Upper lobe of right lung (tissue), 1 donor: Measurements from ENCODE around the gene CFL1. TPM values are rescaled to one million over a fixed set of nuclear protein-coding genes. Genes with fewer than 3 reads are reported as not detected.
A peak's percentile ranks its signal among the peaks of the same experiment; 100 is the strongest.

ENCODE experiments used
- ATAC-seq: fragments of 200-7000 bp; cut with Tn5 transposase; one replicate; pipeline ENCODE4 v1.9.1; 2020; ENCODE audit warnings: mild to moderate bottlenecking, moderate library complexity
- DNase-seq: peaks from one replicate; pipeline ENCODE4 v3.0.0-alpha.2; 2020
- H3K27ac ChIP-seq: fragments of 200-600 bp; one replicate; pipeline ENCODE4 v1.8.0; 2022
- H3K27me3 ChIP-seq: fragments of 200-600 bp; one replicate; pipeline ENCODE4 v1.8.0; 2022; ENCODE audit warnings: mild to moderate bottlenecking
- H3K36me3 ChIP-seq: fragments of 200-600 bp; one replicate; pipeline ENCODE4 v1.8.0; 2022
- H3K4me1 ChIP-seq: fragments of 200-600 bp; one replicate; pipeline ENCODE4 v1.8.0; 2022
- H3K4me3 ChIP-seq: fragments of 200-600 bp; one replicate; pipeline ENCODE4 v1.8.0; 2022; ENCODE audit warnings: mild to moderate bottlenecking
- H3K9me3 ChIP-seq: fragments of 200-600 bp; one replicate; pipeline ENCODE4 v1.8.0; 2022
- intact Hi-C: fragments of 100-400 bp; cut with DNase I; formaldehyde crosslinking; loops from one replicate; pipeline ENCODE4 v1.11.0; 2022
- total RNA-seq: library from RNA; stranded (reverse); fragmentation: NEBNext Ultra II Directional; extraction: Animal tissue kit (Norgen Biotek cat#: 25700); gene quantifications from one replicate; pipeline ENCODE4 v1.2.1, GENCODE V29; 2021
- TF ChIP-seq, protein P1 (sequence below): fragments of 200-600 bp; IDR thresholded peaks from one replicate; pipeline ENCODE4 v1.8.0; 2022; ENCODE audit warnings: antibody characterized with exemption
- donor health status: DM: no; HTN: yes; CAD: no; lungs with severe emphysema.

The CFL1 gene
- total RNA-seq, 1 donor from 2014 or later = 608 TPM

DNA sequence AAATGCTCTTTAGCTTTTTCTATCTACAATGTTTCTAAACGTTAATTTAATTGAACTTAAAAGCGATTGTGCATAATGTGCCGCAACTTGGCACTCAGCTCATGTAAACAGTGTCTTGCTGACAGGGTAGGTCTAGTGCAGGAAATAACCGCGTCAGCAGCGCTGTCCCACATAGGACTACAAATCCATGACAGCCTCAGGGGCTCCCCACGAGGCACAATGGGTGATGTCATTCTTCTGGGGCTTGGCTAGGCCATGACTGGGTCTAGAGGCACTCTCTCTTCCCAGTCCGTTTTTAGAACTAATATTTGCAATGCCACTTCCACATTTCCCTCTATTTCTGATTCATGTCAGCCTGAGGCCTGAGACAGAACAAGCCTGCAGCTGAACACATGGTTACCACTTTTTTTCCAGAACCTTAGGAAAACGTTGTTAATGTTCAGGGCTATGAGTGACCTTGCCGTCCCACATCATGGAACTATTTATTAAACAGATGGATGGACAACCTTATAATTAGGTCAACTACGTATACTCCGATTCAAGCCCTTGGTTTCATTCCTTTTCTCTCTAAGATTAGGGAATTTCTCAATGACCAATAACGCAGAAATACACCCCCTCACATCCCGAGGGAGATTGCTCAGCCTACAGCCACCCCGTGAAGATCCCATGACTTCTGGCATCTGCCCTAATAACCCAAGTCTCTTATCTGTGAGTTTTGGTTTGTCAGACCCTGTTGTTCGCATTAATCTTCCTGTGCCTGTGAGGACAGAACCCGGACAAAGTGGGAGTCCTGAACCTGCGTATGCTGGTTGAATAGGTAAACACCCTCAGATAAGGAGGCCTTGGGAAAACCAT lies 43.6 kb downstream of the CFL1 start:
- H3K27me3 ChIP-seq = no peaks in the 10 kb centered on the region
- DNase-seq = peak; percentile 74
- intact Hi-C loops = loop anchor here (10.0 kb wide), 1 partner anchor 100 kb away; the partner anchor contains the start of gene KAT5
- H3K9me3 ChIP-seq = no peaks in the 10 kb centered on the region
- no peaks in the 10 kb centered on the region for H3K36me3 ChIP-seq
- peaks cover 19% of the 10 kb centered on the region for H3K4me1 ChIP-seq
- H3K4me3 ChIP-seq = no peak overlapping the region
- H3K27ac ChIP-seq = peak overlapping the region; percentile 60
- TF ChIP-seq, protein P1, sequence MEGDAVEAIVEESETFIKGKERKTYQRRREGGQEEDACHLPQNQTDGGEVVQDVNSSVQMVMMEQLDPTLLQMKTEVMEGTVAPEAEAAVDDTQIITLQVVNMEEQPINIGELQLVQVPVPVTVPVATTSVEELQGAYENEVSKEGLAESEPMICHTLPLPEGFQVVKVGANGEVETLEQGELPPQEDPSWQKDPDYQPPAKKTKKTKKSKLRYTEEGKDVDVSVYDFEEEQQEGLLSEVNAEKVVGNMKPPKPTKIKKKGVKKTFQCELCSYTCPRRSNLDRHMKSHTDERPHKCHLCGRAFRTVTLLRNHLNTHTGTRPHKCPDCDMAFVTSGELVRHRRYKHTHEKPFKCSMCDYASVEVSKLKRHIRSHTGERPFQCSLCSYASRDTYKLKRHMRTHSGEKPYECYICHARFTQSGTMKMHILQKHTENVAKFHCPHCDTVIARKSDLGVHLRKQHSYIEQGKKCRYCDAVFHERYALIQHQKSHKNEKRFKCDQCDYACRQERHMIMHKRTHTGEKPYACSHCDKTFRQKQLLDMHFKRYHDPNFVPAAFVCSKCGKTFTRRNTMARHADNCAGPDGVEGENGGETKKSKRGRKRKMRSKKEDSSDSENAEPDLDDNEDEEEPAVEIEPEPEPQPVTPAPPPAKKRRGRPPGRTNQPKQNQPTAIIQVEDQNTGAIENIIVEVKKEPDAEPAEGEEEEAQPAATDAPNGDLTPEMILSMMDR = no peak
- peak; percentile 65 for ATAC-seq

DNA sequence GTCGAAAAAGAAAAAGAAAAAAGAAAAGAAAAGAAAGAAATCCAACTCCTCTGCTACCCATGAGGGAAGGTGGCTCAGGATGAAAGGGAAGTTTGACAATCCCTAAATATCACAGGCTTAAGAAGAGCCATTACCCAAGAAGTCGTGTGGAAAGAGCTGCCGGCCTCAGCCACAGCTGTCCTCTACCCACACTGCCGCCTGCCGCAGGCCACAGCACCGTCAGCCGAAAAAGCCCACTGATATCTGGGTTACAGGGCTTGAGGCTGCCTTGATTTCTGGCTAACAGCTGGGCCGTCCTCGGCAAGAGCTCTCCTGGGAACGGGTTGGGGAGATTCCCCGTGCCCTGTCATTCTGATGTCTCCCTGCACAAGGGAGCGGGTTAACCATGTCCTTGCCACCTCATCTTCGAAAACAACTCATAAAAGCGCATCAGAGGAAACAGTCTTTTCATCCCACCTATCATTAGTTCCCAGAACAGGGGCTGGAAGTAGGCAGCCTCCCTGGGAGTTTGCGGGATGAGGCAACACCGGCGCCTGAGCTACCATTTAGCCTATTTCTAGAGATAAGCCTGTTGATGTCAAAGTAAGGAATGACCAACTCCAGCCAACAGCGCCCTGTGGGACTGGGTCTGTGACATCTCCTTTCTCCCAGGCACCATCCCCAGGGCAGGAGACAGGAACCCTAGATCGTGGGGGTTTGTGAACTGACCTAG lies 46.1 kb downstream of the CFL1 start:
- DNase-seq = peak; percentile 83

DNA sequence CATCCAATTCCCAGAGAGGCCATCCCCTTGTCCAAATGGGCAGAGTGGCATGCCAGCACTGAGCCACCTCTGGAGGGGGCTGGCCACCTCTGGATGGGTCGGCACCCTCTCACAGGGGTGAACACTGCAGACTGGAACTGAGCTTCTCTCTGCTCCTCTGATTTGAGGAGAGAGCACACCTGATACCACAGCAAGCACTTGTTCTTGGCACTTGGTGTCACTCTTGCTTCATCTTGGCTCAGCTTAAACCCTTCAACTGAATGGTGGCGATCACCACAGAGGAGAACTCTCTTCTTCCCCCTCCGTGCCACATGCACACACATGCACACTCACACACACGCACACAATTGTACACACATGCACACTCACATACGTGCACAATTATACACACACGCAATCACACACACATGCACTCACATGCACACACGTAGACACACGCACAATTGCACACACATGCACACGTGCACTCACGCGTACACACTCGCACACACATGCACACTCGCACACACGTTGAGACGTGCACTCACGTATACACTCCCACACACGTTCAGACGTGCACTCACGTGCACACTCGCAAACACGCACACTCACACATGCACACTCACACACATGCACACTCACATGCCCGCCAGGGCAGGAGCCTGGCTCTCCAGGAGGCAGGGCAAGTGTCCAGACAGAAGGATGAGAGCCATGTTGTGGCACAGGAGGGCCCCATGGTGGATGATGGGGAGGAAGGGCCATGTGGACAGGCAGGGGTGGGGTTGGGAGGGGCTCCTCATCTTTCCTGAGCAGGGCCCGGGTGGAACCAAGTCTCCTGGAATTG lies 47.7 kb downstream of the CFL1 start:
- H3K4me1 ChIP-seq = peaks cover 10% of the 10 kb centered on the region
- TF ChIP-seq, protein P1 = no peak
- no peaks in the 10 kb centered on the region for H3K9me3 ChIP-seq
- DNase-seq (no peak), ATAC-seq (peak; percentile 44)
- intact Hi-C loops = loop anchor here (10.0 kb wide), 1 partner anchor 95 kb away; the partner anchor contains the start of gene KAT5
- H3K27ac ChIP-seq = no peak overlapping the region
- no peak overlapping the region for H3K4me3 ChIP-seq
- no peaks in the 10 kb centered on the region for H3K36me3 ChIP-seq
- no peaks in the 10 kb centered on the region for H3K27me3 ChIP-seq

More for the DNA sequence above, 46.1 kb downstream of the CFL1 start:
- no peaks in the 10 kb centered on the region for H3K9me3 ChIP-seq
- intact Hi-C loops = loop anchor here (10.0 kb wide), 1 partner anchor 97 kb away; the partner anchor contains the start of gene KAT5
- ATAC-seq = peak; percentile 79
- H3K36me3 ChIP-seq = no peaks in the 10 kb centered on the region
- peak overlapping the region; percentile 48 for H3K27ac ChIP-seq
- H3K4me1 ChIP-seq = peaks cover 12% of the 10 kb centered on the region
- no peaks in the 10 kb centered on the region for H3K27me3 ChIP-seq
- TF ChIP-seq, protein P1 = no peak
- no peak overlapping the region for H3K4me3 ChIP-seq

GRCh38 chr11:65809496-65809895 lies 48.5 kb downstream of the CFL1 start:
- H3K27me3 ChIP-seq = no peaks in the 10 kb centered on the region
- H3K27ac ChIP-seq = no peak overlapping the region
- H3K36me3 ChIP-seq = no peaks in the 10 kb centered on the region
- peaks cover 10% of the 10 kb centered on the region for H3K4me1 ChIP-seq
- no peak overlapping the region for H3K4me3 ChIP-seq
- TF ChIP-seq, protein P1 = no peak
- DNase-seq (no peak), ATAC-seq (no peak)
- intact Hi-C loops = no loop called here
- no peaks in the 10 kb centered on the region for H3K9me3 ChIP-seq

DNA sequence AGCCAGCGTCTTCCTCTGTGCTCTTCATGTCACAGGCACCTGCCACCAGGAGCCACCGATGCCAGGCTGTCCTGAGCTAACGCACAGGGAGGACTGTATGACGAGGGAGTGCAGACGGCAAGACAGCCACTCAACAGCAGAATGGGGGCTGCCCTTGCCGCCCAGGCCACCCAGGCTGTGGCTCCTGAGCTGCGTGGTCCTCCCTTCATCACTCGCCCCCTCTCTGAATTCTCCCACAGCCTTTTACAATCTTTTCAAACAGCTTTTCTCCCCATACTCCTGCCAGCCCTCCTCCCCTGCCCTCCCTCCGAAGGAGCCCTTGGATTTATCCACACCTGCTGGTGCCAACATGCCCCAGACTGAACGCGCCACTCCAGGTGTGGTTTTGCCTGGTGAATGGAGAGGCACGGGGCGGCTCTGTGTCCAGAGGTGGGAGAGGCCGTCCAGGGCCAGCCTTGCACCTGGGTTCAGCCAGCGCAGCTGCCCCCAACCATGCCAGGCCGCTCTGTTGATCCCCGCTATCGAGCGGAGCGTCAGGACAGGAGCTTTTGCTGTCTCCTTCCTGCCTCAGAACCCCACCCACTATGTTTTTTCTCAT lies 49.1 kb downstream of the CFL1 start:
- H3K36me3 ChIP-seq = no peaks in the 10 kb centered on the region
- intact Hi-C loops = no loop called here
- no peaks in the 10 kb centered on the region for H3K9me3 ChIP-seq
- H3K4me3 ChIP-seq = no peak overlapping the region
- peaks cover 5% of the 10 kb centered on the region for H3K27me3 ChIP-seq
- TF ChIP-seq, protein P1 = no peak
- peaks cover 3% of the 10 kb centered on the region for H3K4me1 ChIP-seq
- no peak for ATAC-seq
- no peak for DNase-seq
- no peak overlapping the region for H3K27ac ChIP-seq
